Iris pigment epithelial cell (primary cell): ENCODE data around the gene ADSL.

Experiments
- DNase-seq: peaks from one replicate; pipeline ENCODE4 v3.0.0-alpha.2; 2011; ENCODE audit warnings: low read depth

The ADSL gene

DNA sequence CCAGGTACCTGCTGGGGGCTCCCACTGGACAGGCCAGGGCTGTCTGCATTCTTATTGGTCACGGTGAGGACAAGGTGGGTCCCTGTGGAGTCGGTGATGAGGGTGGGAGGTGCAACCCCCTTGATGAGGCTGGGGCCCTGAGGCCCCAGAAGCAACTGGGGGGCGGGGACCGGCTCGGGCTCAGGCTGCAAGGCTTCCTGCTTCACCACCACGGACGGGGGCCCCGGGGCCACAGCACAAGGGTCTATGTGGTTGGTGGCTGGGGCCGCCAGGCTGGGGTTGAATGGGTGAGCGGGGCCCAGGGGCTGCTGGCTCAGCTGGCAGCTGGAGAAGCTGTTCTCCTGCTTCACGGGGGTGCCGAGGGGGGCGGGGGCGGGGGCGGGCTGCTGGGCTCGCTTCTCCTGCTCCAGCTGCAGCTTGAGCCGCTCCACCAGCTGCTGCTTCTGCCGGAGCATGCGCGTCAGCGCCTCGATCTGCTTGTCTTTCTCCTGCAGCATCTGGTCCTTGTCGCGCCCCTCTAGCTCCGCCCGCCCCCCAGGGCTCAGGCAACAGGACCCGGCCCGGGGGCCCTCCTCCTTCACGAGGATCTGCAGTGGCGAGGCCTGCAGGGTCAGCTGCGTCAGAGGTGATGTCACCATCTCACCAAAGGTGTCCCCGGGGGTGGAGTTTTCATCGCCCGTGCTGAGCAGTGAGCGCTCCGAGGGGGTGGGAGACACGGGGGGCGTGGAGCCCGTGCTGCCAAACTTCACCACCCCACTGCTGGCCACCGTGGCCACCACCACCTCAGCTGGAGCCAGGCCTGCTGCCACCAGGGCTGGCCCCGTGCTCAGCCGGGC, 72.3 kb downstream of the ADSL start:
- no peak for DNase-seq

DNA sequence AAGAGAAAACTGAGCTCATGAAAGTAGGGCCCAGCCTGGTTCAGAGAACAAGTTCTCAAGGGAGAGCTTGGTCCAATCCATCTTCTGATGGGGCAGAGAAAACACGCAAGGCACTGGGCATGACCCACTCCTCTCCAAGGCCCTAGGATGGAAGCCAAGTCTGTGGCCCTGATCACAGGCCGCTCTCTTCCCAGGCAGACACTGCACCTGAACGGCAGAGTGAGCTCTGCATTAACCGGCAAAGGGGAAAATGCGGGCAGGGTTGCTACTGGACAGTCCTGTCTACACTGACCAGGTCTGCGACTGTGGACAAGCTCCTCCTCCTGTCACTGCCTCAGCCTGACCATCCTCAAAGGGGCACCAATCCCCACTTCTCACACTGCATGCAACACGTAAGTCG, 73.4 kb downstream of the ADSL start:
- no peak for DNase-seq

DNA sequence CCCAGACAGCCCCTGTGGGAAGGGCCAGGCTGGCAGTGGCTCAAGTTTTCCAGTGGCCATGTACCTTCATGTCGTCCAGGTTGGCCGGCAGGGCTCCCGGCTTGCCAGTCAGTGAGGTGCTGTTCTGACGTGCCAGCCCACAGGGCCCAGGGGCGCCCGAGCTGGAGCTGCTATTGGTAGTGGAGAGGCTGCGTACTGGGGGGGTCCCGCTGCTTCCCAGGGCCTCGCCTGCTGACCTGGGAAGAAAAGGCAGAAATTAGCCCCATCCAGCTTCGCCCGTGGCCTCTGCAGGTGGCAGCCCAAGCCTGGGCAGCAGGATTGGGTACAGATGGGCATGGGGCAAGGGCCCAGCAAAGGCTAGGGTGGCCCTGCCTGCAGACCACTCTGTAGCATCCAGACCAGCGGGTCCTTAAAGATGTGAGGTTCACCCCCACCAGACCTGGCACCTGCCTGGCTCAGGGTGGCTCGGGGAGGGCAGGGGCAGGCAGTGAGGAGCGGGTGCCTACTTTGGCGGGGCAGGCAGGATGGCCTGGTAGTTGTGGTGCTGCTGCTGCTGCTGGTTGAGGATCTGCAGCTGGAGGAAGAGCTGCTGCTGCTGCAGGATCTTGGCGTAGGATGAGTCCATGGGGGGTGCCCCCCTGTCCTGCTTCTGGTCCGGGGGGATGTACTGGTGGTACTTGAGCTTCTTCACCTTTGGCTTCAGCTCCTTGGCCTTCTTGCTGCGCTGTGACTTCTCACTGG, 74.2 kb downstream of the ADSL start:
- no peak for DNase-seq

DNA sequence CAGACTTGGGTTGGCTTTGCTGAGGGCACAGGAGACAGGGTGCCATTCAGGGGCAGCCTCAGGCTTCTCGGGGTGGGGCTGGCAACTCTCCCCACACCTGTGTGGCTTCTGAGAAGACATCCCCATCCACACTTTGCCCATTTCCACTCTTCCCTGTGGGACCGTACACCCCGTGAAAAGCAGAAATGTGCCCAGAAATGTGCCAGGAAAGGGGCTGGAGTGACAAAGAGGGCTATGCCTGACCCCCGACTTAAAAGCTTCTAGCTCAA, 74.7 kb downstream of the ADSL start:
- no peak for DNase-seq

DNA sequence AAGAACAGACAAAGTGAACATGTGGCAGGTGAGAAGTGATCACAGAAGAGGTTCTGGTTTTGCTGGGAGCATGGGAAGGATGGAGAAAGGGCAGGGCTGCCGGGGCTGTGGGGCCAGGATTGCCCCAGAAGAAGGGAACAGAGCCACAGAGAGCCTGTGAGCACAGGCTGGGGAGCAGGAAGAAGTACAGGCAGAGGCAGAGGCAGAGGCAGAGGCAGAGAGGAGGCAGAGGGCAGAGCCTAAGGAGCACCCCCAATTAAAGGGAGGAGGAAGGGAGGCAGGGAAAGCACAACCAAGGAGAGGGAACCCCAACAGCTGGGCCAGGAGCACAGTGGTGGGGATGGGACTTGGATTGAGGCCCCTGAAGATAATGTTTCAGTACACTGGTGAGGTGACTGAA, 75.6 kb downstream of the ADSL start:
- no peak for DNase-seq

DNA sequence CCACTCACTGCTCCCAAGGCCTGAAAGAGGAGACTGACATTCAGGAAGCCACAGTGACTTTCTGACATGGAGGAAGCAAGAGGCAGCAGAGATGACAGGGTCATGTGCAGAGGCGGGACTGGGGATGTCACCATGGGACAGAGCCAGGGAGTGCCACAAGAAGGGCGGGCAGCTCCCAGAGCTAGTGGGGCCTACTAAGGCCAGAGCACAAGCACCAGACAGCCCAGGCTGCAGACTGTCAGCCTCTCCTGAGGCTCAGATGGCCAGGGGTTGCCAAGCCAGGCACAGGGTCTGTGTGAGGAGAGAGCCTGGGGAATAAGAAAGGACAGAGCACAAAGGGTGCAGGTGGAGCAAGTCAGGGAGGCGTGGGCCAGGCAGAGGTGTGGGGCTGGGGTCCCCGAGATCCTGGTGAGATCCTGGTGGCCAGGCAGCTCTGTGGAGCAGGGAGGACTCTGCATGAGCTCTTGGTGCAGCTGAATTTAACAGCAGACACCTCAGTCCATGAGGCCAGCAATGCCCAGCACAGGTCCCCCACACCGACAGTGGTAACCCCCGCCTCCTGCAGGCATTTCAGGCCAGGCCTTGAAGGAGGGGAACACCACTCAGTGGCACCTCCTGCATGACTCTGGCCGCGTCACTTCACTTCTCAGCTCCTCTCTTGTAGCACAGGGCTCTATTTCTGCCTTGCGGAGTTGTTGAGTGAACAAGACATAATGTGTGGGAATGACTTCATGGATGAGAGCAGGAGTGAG, 76.4 kb downstream of the ADSL start:
- no peak for DNase-seq

DNA sequence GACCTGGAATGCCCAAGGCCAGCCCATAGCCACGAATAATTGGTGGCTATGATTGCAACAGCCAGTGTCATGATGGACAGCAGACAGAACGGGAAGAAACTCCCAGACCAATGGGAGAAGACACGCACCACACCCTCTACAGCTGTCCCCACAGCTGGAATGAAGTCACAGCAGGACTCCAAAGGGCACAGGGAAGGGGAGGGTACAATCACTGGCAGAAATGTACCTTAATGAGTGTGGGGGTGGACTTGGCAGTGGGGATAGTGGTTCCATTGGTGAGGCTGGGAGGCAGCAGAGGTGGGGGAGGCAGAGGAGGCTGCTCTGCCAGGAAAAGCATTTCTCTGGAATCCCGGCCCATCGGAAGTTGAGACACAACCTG, 77.0 kb downstream of the ADSL start:
- DNase-seq: no peak

DNA sequence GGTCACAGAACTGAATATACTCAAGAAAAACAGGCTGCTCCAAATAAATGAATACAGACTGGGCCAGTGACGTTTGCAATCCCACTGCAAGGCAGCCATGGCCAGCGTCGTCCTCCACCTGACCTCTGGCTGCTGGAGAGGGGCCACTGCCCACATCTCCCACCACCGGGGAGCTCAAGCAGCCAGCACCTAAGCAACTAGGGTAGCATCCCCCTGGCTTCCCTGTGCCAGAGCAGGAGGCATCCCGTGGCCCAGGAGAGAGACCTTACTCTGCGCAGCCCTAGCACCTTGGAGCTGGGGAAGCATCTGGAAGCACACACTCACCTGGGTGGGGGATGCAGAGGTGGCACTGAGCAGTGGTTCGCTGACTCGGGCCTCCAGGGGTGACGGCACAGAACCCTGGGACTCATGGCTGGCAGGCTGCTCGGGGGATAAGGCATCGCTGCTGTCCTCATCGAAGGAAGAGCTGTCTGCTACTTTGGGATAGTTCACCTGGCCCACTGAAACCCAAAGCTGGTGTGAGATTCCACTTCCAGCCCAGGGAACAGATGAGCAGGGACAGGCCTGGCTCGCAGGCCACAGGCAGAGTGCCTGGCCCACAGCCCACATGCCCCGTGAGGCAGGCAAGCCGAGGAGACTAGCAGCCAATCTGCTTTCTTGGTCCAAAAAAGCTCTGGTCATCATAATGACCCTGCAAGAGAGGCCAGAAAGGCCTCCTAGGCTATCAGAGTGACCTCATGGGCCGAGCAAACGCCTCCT, 77.8 kb downstream of the ADSL start:
- DNase-seq: no peak

DNA sequence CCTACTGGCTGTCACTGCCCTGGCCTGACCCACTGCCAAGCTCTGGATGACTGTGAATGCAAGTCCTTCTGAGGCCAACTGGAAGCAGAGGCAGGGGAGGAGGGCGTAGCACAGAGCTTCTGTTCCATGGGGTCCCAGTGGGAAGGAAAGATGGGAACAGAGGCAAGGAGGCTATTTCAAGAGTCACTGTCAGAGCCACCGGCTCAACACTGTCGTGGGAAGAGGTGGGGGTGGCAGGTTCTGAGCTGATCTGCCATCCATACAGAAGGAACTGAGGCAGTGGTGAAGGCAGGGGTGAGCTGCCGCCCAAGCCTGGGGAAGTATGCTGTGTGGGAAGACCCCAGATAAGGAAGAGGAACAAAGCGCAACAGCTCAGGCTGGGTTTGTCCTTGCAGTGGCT, 78.8 kb downstream of the ADSL start:
- DNase-seq: no peak

DNA sequence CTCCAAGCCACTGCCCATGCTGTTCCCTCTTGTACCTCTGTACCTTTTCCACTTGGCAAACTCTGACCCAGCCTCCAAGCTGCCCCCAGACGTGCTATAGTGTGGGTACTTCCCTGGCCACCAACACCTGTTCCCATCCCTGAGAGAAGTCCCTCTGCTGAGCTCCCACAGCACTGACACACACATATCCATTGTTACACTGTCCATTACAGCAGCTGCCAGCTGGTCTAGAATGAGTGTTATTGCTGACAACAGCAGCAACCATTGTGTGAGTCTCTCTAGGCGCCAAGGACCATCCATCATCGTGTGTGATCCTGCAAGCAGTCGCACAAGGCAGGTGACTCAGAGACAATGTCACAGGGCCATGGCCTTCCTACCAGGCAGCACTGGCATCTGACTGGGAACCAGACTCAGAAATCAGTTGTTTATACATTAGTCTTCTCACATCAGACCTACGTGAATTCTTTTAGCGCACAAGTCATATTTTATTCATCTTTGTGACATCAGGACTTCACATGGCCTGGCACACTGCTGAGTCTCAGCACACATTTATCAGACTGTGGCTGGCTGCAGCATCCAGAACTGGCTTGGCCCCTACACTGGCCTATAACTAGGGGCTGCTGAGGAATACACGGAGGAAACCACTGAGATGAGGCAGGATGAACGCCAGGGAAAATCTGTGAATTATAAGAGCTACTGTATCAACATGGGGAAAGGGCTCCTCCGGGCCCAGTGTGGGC, 80.5 kb downstream of the ADSL start:
- DNase-seq: no peak

DNA sequence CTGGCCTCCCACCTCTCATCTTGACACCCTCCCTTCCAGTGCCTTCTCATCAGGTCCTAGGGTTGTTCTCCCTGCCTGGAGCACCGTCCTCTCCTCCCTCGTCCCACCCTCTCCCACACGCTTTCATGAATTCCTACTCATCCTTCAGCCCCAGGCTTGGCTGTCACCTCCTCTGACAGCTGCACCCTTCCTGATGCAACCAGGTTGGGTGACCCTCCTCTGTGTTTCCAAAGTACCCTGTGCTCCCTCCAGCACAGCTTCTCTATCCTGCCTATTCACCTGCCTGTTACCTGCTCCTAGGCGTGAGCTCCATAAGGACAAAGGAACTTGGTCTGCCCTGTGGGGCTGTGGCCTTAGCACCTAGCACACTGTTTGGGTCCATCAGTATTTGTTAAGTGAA, 82.5 kb downstream of the ADSL start:
- DNase-seq: no peak

DNA sequence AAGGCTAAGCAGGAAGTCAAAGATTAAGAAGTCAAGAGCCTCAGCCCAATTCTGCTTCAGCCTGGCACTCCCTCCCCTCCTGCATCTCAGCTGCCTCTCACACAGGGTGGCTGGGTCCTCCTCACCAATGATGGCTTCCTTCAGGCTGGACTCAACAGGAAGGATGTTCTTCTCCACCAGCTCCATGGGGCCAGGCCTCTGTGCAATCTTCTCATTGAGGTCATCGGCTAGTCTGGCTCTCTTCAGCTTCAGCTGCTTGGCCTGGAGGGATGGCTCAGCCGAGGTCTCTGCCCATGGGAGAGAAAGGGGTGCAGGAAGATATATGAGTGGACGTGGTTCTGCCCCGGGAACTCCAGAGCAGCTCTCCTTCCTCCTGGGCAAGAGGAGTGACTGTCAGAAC, 83.2 kb downstream of the ADSL start:
- no peak for DNase-seq

DNA sequence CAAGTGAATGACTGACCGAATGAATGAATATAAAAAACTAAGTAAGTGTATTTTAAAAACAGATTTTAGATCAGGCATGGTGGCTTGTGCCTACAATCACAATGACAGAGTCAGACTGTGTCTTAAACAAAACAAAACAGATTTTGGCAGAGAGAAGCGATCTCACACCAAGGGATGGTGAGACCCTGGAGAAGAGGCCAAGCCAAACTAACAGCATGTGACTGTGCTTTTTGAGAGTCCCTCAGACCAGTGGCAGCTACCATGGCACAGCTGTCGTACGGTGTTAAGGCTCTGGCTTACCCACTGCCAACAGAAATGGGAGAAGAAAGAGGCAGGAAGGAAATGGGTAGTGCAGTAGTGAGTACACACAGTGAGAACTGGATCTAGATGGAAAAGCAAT, 84.7 kb downstream of the ADSL start:
- DNase-seq: no peak

DNA sequence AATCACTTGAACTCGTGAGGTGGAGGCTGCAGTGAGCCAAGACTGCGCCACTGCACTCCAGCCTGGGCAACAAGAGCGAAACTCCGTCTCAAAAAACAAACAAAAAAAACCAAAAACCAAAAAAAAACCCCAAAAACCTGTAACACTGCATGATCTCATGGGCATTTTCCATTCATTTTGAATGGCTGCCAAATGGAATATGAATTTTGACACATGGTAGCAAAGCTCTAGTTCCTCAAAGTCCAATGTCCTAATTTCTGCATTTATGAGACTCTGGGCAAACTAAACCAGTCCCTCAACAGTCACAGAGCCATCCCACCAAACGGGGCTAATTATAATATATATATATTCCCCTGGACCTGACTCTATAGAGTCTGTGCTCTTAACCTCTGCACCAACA, 85.9 kb downstream of the ADSL start:
- no peak for DNase-seq

DNA sequence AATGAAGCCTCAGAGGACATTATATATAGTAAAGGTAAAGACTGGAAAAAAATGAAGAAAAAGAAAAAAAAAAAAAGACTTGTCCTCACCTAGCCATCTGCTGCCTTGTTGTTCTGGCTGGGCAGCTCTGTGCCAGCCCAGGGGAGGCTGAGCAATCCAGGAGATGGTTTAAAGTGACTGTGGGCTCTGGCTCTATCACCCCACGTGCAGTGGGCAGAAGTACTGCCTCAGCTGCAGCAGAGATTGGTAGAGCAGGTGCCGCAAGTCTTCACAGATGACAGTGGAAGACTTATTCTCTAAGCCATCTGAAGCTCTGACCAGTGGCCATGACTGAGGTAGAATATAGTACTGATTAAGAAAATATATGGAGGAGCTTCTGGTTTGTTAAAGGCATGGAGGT, 86.3 kb downstream of the ADSL start:
- no peak for DNase-seq

DNA sequence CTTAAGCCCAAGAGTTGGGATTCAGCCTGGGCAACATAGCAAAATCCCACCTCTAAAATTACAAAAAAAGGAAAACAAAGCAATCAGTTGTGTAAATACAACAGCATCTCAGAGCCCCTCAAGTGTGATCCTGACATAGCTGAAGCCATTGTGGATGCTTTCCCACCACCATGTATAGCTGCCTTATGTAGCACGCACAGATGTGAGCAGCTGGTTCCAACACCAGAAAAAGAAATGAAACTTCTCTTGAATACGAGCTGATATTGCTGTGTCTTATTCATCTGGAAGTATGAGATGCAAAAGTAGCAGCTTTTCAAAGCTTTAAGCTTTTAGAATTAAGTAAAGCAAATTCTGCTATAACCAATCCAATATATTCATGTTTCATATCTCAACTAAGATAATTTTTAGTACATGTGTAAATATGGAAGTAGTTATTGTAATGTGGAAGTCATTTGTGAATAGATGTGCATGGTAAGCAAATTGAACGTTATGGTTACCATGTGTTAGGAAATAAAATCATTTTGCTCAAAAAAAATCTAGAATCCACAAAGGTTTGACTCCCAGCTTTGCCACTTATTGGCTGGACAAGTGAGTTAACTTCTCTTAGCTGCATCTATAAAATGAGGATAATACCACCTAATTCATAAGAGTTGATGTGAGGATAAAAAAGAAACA, 87.3 kb downstream of the ADSL start:
- no peak for DNase-seq

DNA sequence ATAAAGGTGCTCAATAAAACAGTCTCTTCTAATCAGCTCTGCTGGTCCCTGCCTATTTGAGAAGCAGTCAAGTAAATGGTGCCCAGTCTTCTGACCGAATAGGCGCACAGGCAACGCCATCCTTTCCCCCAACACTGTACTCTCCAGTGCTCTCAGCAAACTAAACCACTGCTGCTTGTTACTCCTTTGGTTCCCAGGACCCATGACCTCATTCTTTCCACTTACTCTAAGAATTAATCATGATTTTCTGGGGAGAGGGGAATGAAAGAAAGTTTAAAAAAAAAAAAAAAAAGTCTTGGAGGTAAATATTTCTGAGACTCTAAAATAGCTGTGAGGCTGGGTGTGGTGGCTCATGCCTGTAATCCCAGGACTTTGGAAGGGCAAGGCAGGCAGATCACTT, 87.8 kb downstream of the ADSL start:
- DNase-seq: peak; percentile 40

DNA sequence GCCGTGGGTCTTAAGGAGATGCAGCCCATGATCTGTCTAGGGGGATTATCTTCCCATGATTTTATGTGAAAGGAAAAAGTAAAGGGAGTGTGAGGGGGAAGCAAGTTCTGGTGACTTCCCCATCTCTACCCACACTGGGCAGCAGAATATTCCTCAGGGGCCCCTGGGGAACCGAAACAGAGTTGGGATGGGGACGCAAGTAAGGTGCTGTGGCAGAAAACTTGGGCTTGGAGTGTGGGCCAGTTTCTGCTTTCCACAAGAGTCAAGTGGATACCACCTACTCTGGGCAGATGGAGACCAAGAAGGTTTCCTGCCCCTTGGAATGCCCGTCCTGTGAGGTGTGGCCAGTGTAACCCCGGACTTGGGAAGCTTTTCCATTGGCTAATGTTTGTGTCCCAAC, 88.4 kb downstream of the ADSL start:
- no peak for DNase-seq

DNA sequence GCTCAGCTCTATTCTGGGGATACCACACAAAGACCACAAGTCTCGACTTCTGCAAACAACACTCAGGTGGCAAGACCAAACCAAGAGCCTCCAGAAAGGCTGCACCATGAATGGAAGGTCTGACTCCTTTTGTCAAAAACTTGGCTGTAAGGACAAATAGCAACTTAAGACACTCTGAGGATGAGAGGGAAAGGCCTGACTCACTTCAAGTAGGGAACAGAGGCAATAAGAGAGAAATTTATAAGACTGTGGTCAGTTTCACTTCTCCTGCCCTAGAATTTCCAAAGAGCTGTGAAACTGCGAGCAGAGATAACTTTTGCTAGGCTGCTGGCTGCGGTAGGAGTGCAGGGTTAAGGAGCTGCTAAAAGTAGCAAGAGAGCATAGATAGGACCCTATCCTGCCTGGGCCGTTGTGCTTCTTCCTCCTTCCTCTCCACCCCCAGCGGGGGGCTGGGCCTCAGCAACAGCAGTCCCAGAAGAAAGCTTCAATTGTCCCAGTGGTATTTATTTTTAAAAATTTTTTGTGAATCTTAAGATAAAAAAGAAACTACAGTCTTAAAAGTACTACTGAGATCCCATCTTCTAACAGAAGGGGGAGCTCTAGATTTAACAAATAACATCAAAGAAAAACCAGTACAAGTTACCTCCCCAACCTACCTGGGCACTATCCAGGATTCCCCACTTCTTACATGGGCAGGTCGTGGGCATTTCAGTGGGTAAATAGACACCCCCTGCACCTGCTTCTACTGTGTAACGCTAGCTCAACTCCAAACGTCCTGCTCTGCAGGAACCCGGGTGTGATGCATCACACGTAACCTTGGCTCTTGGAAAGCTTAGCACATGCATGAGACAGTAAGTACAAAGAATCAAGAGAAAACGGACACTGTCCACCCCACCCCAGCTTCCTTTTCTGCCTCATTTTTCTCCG, 90.5 kb downstream of the ADSL start:
- DNase-seq: peak; percentile 79
